Transverse colon (tissue), 4 donors: ENCODE results near the gene ERVW-1. TPM values are rescaled to one million over a fixed set of nuclear protein-coding genes. Genes with fewer than 3 reads are reported as not detected.

Experiments used
- DNase-seq: peaks from one replicate; pipeline ENCODE4 v3.0.0-alpha.2; 2019
- H3K27ac ChIP-seq, 4 donors: fragments of 200-600 bp; sonication (generic); 2 replicates each; pipeline ENCODE4 v1.5.1; 2016 to 2018; ENCODE audit warnings: inconsistent platforms in 4 of 4
- H3K27me3 ChIP-seq: fragments of 200-600 bp; sonication (generic); 2 replicates; pipeline ENCODE4 v1.5.1; 2017; ENCODE audit warnings: inconsistent platforms
- H3K36me3 ChIP-seq, 4 donors: fragments of 200-600 bp; sonication (generic); 2 replicates each; pipeline ENCODE4 v1.5.1; 2017 to 2019; ENCODE audit warnings: inconsistent platforms in 4 of 4
- H3K4me1 ChIP-seq, 4 donors: fragments of 200-600 bp; sonication (generic); 2 replicates each; pipeline ENCODE4 v1.5.1; 2017 to 2020; ENCODE audit warnings: inconsistent platforms in 4 of 4
- H3K4me3 ChIP-seq, 4 donors: fragments of 200-600 bp; sonication (generic); 1 replicate in 1 of 4; 2 replicates in 3 of 4; pipeline versions ENCODE4 v1.5.1 to v1.6.1; 2017 to 2019; ENCODE audit warnings: inconsistent platforms in 4 of 4
- H3K9me3 ChIP-seq, 2 donors: fragments of 200-600 bp; sonication (generic); 2 replicates each; pipeline ENCODE4 v1.5.1; 2017 to 2019; ENCODE audit warnings: inconsistent platforms in 2 of 2
- EP300 ChIP-seq: sonication (generic); formaldehyde crosslinking; IDR thresholded peaks from one replicate; pipeline ENCODE4 v1.6.1; 2017; ENCODE audit warnings: antibody characterized with exemption, low read depth
- POLR2A ChIP-seq: fragments of 450-650 bp; IDR thresholded peaks from one replicate; pipeline ENCODE4 v1.6.1; 2016; ENCODE audit warnings: antibody characterized with exemption, mild to moderate bottlenecking, moderate library complexity
- POLR2AphosphoS5 ChIP-seq, 3 donors: sonication (generic); formaldehyde crosslinking; IDR thresholded peaks; one replicate each; pipeline ENCODE4 v1.6.1; 2016; ENCODE audit warnings: antibody characterized with exemption in 3 of 3
- WGBS, 2 donors: methylation state at CpG; one replicate each; pipeline ENCODE4 v1.1.5; 2018; ENCODE audit warnings: low coverage in 1 of 2; 5-methylcytosine and 5-hydroxymethylcytosine counted together
- in situ Hi-C, 4 donors: fragments of 200-750 bp; cut with MboI; loops; one replicate each; pipeline versions ENCODE4 v1.15.0 to v1.15.1; 2017; ENCODE audit warnings: low sequenced_read_pairs in 3 of 4, low pct_ligation_motif_present in 1 of 4, low pct_unique_long_range_greater_than_20kb in 1 of 4
- intact Hi-C: fragments of 100-400 bp; cut with DNase I; formaldehyde crosslinking; loops from one replicate; pipeline ENCODE4 v1.15.1; 2023; ENCODE audit warnings: low total_unique reads
- total RNA-seq, 4 donors: library from RNA; depleted of rRNA; stranded (reverse); fragments of >200 nt; gene quantifications; one replicate each; pipeline ENCODE4 v1.1.0, GENCODE V29; 2016
- TF ChIP-seq, protein P1 (sequence below), 5 experiments: fragments of 200-600 bp in 3 of 5; fragments of 450-650 bp in 2 of 5; sonication (generic) in 3 of 5; IDR thresholded peaks; 1 replicate in 2 of 5; 2 replicates in 3 of 5; pipeline ENCODE4 v1.5.1; 2016 to 2017; ENCODE audit warnings: antibody characterized with exemption in 5 of 5, inconsistent platforms in 3 of 5, mild to moderate bottlenecking in 2 of 5, moderate library complexity in 1 of 5

ERVW-1 gene
- total RNA-seq, 4 donors from 2014 or later: not detected

DNA sequence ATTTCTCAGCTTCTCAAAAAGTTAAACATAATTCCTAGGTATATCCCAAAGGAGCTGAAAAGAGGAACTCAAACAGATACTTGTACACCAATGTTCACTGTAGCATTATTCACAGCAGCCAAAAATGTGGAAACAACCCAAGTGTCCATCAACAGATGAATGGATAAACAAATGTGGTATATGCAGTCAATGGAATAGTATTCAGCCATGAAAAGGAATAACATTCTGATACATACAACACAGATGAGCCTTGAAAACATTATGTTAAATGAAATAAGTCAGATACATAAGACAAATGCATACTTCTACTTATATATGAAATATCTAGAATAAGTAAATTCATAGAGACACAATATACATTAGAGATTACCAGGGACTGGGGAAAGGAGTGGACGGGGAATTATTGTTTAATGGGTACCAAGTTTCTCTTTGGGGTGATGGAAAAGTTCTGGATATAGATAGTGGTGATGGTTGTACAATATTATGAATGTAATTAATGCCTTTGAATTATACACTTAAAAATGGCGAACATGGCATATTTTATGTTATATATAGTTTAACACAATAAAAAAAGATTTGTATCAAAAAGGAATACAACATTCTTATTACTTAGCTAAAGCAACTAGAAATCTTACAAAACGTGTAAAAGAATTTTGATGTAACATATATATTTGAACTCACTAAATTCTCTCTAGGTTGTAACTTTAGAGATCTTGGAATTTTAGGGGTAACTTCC, 35.6 kb upstream of the ERVW-1 start:
- H3K27ac ChIP-seq: no peak overlapping the region
- TF ChIP-seq POLR2A: no peak
- TF ChIP-seq, protein P1, sequence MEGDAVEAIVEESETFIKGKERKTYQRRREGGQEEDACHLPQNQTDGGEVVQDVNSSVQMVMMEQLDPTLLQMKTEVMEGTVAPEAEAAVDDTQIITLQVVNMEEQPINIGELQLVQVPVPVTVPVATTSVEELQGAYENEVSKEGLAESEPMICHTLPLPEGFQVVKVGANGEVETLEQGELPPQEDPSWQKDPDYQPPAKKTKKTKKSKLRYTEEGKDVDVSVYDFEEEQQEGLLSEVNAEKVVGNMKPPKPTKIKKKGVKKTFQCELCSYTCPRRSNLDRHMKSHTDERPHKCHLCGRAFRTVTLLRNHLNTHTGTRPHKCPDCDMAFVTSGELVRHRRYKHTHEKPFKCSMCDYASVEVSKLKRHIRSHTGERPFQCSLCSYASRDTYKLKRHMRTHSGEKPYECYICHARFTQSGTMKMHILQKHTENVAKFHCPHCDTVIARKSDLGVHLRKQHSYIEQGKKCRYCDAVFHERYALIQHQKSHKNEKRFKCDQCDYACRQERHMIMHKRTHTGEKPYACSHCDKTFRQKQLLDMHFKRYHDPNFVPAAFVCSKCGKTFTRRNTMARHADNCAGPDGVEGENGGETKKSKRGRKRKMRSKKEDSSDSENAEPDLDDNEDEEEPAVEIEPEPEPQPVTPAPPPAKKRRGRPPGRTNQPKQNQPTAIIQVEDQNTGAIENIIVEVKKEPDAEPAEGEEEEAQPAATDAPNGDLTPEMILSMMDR (IDR thresholded peaks at IDR 0.05): no peak
- no peak for TF ChIP-seq EP300
- no peak for TF ChIP-seq POLR2AphosphoS5 (IDR thresholded peaks at IDR 0.05)
- H3K27me3 ChIP-seq: no peaks in the 10 kb centered on the region
- intact Hi-C loops: no loop called here
- H3K4me1 ChIP-seq: no peaks in the 10 kb centered on the region
- no peaks in the 10 kb centered on the region for H3K9me3 ChIP-seq
- H3K4me3 ChIP-seq: no peak overlapping the region
- peaks cover 0 to 21% (median 10%) of the 10 kb centered on the region in 4 donors for H3K36me3 ChIP-seq
- in situ Hi-C loops: no loop called here
- DNase-seq: no peak
- WGBS, 2 donors: 63 to 82% methylated on average over 3 of the region's 3 CpGs

DNA sequence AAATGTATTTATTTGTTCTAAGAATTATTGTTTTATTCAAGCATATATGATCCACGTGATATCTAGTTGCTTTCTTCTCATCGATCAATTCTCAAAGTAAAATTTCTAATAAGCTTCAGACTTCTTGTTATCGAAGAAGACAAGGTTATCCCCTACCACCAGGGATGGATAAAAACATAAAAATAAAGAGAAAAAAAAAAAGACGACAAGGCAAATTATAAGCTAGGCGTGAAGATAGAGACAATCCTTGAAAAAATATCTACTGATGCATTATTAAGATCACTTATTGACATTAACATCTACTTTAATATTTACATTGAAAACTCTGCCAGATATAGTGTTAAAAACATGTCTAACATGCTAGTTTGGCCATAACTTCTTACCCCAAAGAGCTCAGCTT, 31.2 kb upstream of the ERVW-1 start:
- Histone ChIP-seq H3K9me3 (no peaks in the 10 kb centered on the region), H3K4me3 (no peak overlapping the region), H3K36me3 (peaks cover 0 to 26% (median 10%) of the 10 kb centered on the region in 4 donors), H3K27me3 (no peaks in the 10 kb centered on the region), H3K27ac (no peak overlapping the region), H3K4me1 (no peaks in the 10 kb centered on the region)
- in situ Hi-C loops (no loop called here), intact Hi-C loops (no loop called here)
- WGBS, 2 donors: 94% methylated on average over 5 of the region's 5 CpGs
- no peak for DNase-seq
- TF ChIP-seq, protein P1 (IDR thresholded peaks at IDR 0.05): no peak
- no peak for TF ChIP-seq POLR2A
- no peak for TF ChIP-seq EP300
- TF ChIP-seq POLR2AphosphoS5 (IDR thresholded peaks at IDR 0.05): no peak

DNA sequence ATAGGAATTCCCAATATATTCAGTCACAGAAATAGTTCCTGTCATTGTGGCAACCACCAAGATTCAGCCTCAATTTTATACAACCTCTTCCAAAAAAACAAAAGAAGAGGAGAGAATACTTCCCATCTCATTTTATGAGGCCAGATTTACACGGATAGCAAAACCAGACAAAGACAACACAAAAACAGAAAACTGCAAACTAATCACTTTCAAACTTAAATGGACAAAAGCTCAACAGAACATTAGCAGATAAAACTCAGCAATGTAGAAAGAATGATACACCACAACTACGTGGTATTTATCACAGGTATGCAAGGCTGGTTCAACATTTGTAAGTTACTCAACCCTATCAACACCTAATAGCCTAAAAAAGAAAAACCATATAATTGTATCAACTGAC, 28.6 kb upstream of the ERVW-1 start:
- H3K4me1 ChIP-seq: no peaks in the 10 kb centered on the region
- H3K36me3 ChIP-seq: peaks cover 0 to 38% (median 7%) of the 10 kb centered on the region in 4 donors
- no peak overlapping the region for H3K27ac ChIP-seq
- DNase-seq: no peak
- no peaks in the 10 kb centered on the region for H3K27me3 ChIP-seq
- no peaks in the 10 kb centered on the region for H3K9me3 ChIP-seq
- in situ Hi-C loops: no loop called here
- intact Hi-C loops: no loop called here
- no peak for TF ChIP-seq POLR2A
- TF ChIP-seq, protein P1 (IDR thresholded peaks at IDR 0.05): no peak
- no peak for TF ChIP-seq EP300
- no peak for TF ChIP-seq POLR2AphosphoS5 (IDR thresholded peaks at IDR 0.05)
- 88 to 96% methylated on average over 2 of the region's 2 CpGs for WGBS, 2 donors
- H3K4me3 ChIP-seq: no peak overlapping the region

DNA sequence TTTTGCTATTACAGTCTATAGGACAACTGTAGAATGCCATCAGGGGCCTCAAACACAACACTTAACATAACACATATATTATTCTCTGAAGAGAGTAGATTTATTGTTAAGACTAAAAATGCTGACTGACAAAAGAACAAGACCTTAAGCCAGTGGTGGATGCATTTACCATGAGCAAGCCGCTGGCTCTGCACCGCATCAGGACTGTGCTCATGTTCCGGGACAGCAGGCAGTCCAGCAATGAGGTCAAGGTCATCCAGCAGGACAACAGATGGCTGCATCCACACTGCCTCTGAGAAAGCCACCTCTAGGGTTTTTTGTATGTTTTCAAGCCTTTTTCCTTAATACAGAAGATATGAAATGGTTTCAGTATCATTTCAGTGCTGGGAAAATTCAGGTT, 26.8 kb upstream of the ERVW-1 start:
- no peak overlapping the region for H3K4me3 ChIP-seq
- no peaks in the 10 kb centered on the region for H3K27me3 ChIP-seq
- no peaks in the 10 kb centered on the region for H3K9me3 ChIP-seq
- intact Hi-C loops: no loop called here
- 94 to 100% methylated on average over 2 to 3 of the region's 3 CpGs for WGBS, 2 donors
- no peak overlapping the region for H3K27ac ChIP-seq
- no peak for DNase-seq
- no peaks in the 10 kb centered on the region for H3K4me1 ChIP-seq
- peaks cover 0 to 47% (median 9%) of the 10 kb centered on the region in 4 donors for H3K36me3 ChIP-seq
- TF ChIP-seq, protein P1 (IDR thresholded peaks at IDR 0.05): no peak
- TF ChIP-seq POLR2AphosphoS5 (IDR thresholded peaks at IDR 0.05) (no peak), EP300 (no peak), POLR2A (no peak)
- in situ Hi-C loops: no loop called here
